HG03520 (cell line): Measurements from ENCODE around the gene MITF.

Experiments used
- ATAC-seq: cut with Tn5 transposase; IDR thresholded peaks from one replicate; pipeline ENCODE4 v1.9.1; 2021; ENCODE audit warnings: mild to moderate bottlenecking, moderate library complexity; ENCODE audit not compliant: unreplicated experiment

Gene MITF

GRCh38 chr3:70000028-70000410, 260.8 kb downstream of the MITF start:
- ATAC-seq = no peak

- ATAC-seq = no peak
These were observed 261.4 kb downstream of the MITF start for GRCh38 chr3:70000563-70001081.

GRCh38 chr3:70003119-70003518, 263.9 kb downstream of the MITF start:
- ATAC-seq = no peak

- no peak for ATAC-seq
These were observed 266.8 kb downstream of the MITF start for GRCh38 chr3:70006089-70006488.

- ATAC-seq = no peak
These were observed 271.1 kb downstream of the MITF start for GRCh38 chr3:70010346-70010745.

- no peak for ATAC-seq
These were observed 272.3 kb downstream of the MITF start for GRCh38 chr3:70011582-70011981.
